Spleen (tissue), 7 donors: ENCODE data around the gene DSG4.

Source experiments
- POLR2A ChIP-seq, 3 donors: fragments of 450-650 bp; IDR thresholded peaks; one replicate each; pipeline ENCODE4 v1.5.1; 2017; ENCODE audit warnings: antibody characterized with exemption in 3 of 3, mild to moderate bottlenecking in 1 of 3
- TF ChIP-seq, protein P1 (sequence below), 11 experiments: fragments of 200-600 bp in 7 of 11; fragments of 450-650 bp in 4 of 11; sonication (generic) in 4 of 11; IDR thresholded peaks in 8 of 11; conservative IDR thresholded peaks in 3 of 11; 1 replicate in 7 of 11; 2 replicates in 4 of 11; pipeline versions ENCODE4 v1.4.0 to v1.8.0; 2016 to 2021; ENCODE audit warnings: antibody characterized with exemption in 11 of 11, inconsistent platforms in 4 of 11, mild to moderate bottlenecking in 1 of 11
- donor health status: DM: no; HTN: no; CAD: no; lungs with moderate emphysema.
- donor health status: DM: no; HTN: no; CAD: no.
- donor health status: DM: no; HTN: no; CAD: no.

DNA sequence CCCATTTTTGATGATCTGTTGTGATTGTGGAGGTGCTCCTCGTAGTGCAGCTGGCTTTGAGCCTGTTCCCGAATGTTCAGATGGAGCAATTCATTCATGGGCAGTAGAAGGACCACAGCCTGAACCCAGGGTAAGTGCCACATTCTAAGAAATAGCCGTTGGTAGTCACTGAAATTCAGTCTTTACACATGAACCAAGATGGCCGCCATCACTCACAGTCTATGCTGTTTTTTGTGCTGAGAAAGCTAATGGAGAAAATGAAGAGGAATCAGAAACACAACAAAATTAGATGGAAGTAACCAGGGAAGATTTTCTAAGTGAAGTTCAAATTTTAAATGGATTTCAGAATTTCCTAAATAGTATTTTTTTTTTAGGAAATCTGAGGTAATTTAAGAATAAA is 33.1 kb upstream of the DSG4 start:
- TF ChIP-seq POLR2A (IDR thresholded peaks at IDR 0.05) = no peak
- TF ChIP-seq, protein P1, sequence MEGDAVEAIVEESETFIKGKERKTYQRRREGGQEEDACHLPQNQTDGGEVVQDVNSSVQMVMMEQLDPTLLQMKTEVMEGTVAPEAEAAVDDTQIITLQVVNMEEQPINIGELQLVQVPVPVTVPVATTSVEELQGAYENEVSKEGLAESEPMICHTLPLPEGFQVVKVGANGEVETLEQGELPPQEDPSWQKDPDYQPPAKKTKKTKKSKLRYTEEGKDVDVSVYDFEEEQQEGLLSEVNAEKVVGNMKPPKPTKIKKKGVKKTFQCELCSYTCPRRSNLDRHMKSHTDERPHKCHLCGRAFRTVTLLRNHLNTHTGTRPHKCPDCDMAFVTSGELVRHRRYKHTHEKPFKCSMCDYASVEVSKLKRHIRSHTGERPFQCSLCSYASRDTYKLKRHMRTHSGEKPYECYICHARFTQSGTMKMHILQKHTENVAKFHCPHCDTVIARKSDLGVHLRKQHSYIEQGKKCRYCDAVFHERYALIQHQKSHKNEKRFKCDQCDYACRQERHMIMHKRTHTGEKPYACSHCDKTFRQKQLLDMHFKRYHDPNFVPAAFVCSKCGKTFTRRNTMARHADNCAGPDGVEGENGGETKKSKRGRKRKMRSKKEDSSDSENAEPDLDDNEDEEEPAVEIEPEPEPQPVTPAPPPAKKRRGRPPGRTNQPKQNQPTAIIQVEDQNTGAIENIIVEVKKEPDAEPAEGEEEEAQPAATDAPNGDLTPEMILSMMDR (IDR thresholded peaks at IDR 0.05 in 8 of 11, conservative IDR thresholded peaks at IDR 0.05 in 3 of 11) = no peak
